ENCODE data around the gene WIZ. TPM values are rescaled to one million over a fixed set of nuclear protein-coding genes. Genes with fewer than 3 reads are reported as not detected.

The WIZ gene
- total RNA-seq (2022; extraction: Qiagen RNA extraction; ENCODE audit: low read depth), result 11.8 to 23.9 TPM (median 22.8 TPM) in 5 replicates

DNA sequence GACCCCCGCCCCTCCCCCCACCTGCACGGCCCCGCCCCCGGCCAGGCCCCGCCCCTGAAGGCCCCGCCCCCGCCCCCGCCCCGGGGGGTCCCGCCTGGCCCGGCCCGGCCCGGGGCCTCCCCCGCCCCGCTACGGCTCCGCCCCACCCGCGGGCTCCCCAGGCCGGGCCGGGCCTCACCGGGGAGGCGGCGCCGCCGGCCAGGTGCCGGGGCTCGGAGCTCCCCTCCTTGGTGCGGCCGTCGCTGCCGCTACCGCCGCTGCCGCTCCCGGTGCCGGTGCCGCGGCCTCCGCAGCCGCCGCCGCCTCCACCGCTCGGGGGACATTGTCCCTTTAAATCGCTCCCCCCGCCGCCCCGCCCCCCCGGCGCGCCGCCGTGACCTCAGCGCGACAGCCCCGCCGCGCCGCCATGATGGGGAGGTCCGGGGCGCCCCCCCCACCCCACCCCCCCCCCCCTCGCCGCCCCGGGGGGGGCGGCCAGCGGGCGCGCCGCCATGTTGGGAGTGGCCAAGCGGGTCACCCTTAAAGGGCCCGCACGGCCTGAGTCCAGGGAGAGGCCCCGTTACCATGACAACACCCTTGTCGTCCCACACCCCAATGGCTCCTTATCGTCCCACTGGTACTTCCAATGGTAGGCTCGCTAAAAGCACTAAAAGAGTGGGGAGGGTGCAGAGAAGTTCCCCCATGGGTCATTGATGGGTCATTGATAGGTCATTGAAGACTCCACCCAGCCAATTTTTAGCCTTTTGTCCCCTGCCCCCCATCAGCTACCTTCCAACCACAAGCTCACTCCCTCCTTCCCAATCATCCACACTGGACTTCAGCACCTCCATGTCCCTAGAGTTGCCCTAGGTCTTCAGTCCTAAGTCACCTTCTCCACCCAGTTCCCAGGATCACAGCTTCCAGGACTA lies at the start of gene WIZ:
WIZ (minus strand) TSS at position 337 of the 908 bp plus-strand sequence. CDS start 1,649 bp downstream, outside the sequence.

DNA sequence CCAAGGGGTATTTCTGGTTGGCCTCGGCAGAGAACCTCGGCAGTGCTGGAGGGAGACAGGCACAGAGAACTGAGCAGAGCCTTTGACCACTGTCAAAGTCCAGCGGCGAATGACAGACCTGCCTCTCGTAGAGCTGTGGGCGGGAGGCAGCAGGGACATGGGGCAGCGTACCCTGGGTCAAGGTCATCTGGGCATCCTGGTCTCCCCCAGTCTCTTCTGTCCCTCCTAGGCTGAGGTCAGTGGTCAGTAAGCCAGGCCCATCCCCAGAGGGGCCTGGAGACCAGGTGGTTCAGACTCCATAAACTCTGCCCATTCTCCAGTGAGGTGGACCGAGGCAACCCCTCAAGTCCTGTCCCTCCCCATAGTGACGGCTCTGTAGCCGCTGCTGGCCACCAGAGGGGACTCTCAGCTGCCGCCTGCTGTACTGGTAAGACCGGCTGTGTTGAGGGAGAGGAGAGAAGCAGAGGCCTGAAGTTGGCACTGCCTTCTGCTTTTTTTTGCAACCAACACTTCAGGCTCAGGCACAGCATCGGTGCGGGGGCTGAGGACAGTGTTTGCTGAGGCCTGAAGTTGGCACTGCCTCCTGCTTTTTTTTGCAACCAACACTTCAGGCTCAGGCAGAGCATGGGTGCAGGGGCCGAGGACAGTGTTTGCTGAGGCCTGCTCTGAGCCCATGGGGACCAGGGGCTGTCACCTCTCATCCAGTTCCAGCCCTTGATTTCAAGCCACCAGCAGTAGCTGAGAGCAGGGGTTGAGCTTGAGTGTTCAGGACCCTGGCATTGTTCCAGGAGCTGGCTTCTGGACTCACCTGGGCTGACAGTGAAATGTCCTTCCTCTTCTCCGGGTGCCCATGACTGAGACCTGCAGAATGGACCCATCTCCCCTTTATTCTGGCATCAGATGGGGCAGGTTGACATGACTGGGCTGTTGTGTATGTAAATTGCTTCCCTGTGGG lies 29.9 kb upstream of the WIZ start, which contains the start of gene PGLYRP2:
PGLYRP2 (minus strand) TSS at position 111 of the 955 bp plus-strand sequence. CDS start 130 bp downstream, outside the sequence.

DNA sequence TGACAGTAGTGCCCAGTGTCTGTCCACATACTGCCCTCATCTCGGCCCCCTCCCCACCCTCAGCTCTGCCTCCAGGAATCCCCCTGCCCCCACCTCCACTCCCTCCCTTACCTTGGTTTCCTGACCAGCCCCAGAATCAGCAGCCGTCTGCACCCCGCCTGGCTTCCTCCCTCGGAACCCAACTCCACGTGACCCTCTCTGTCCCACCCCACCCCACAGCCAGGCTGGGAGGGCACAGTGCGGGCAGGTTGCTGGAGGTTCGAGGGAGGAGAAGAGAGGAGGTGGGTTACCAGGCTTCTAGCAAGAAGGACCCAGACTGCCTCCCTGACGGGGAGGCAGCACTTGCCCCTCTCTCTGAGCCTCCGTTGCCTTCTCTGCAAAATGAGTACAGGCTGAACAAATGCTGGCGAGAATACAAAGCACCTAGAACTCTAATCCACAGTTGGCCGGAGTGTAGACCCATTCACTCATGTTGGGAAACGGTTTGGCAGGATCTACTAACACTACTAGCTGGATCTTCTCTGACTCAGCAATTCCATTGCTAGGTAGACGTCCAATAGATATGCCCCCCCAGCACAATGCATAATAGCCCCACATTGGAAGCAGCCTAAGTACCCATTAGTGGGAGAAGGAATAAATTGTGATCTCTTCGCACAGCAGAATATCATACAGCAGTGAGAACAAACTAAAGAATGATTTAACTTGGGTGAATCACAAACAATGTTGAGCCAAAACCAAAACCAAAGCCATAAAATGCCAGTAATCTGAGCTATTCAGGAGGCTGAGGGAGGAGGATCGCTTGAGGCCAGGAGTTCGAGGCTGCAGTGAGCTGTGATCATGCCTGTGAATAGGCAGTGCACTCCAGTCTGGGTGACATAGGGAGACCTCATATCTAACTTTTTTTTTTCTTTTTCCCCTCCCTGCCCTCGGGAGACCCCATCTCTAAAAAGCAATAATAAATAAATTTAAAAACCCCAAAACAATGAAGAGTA lies 14.9 kb upstream of the WIZ start, which contains the start of gene RASAL3:
RASAL3 (minus strand) TSS at position 151 of the 992 bp plus-strand sequence. CDS start 186 bp downstream, outside the sequence.

GRCh38 chr19:15418579-15419412 lies 31.0 kb downstream of the WIZ start, which contains the start of gene AKAP8L:
AKAP8L (minus strand) TSS chr19:15418988; CDS start chr19:15418923, 65 bp downstream.

GRCh38 chr19:15379083-15379998 lies 70.4 kb downstream of the WIZ start, which contains the start of gene AKAP8:
AKAP8 (minus strand) TSS chr19:15379787; CDS start chr19:15379731, 56 bp downstream.

Other genes with a start within 250 kb of the WIZ start
- gene NOTCH3, start 249.0 kb downstream of the WIZ start, total RNA-seq (2022; extraction: Qiagen RNA extraction; ENCODE audit: low read depth), result 6.2 to 16.3 TPM (median 13.3 TPM) in 5 replicates
- 0.12 TPM in 1 of 5 replicates, not detected in the others for gene EPHX3, start 217.5 kb downstream of the WIZ start, total RNA-seq (2022; extraction: Qiagen RNA extraction; ENCODE audit: low read depth)
- gene BRD4, start 117.4 kb downstream of the WIZ start, total RNA-seq (2022; extraction: Qiagen RNA extraction; ENCODE audit: low read depth), result 20.2 to 35.6 TPM (median 29.3 TPM) in 5 replicates
- gene AKAP8, start 70.2 kb downstream of the WIZ start, total RNA-seq (2022; extraction: Qiagen RNA extraction; ENCODE audit: low read depth), result 15.3 to 19.8 TPM (median 18.0 TPM) in 5 replicates
- 35.2 to 43.3 TPM (median 37.1 TPM) in 5 replicates for gene AKAP8L, start 31.0 kb downstream of the WIZ start, total RNA-seq (2022; extraction: Qiagen RNA extraction; ENCODE audit: low read depth)
- gene RASAL3, start 14.6 kb upstream of the WIZ start, total RNA-seq (2022; extraction: Qiagen RNA extraction; ENCODE audit: low read depth), result not detected in 5 replicates
- not detected in 5 replicates for gene PGLYRP2, start 29.5 kb upstream of the WIZ start, total RNA-seq (2022; extraction: Qiagen RNA extraction; ENCODE audit: low read depth)
- 0.09 to 0.21 TPM (median 0.13 TPM) in 4 of 5 replicates, not detected in the other for gene CYP4F22, start 58.6 kb upstream of the WIZ start, total RNA-seq (2022; extraction: Qiagen RNA extraction; ENCODE audit: low read depth)
- gene CYP4F8, start 165.3 kb upstream of the WIZ start, total RNA-seq (2022; extraction: Qiagen RNA extraction; ENCODE audit: low read depth), result not detected in 5 replicates
- gene CYP4F3, start 190.9 kb upstream of the WIZ start, total RNA-seq (2022; extraction: Qiagen RNA extraction; ENCODE audit: low read depth), result 2.2 to 3.4 TPM (median 3.0 TPM) in 5 replicates
- gene CYP4F12, start 223.1 kb upstream of the WIZ start, total RNA-seq (2022; extraction: Qiagen RNA extraction; ENCODE audit: low read depth), result 1.8 to 2.7 TPM (median 2.1 TPM) in 5 replicates